Stimulated activated naive CD8-positive, alpha-beta T cell treated with anti-CD3 and anti-CD28 coated beads, Interleukin-15, Interleukin-2, amounts not matched to agents 100 U/mL and 50 U/mL, for 24 hours (primary cell): ENCODE results near the gene ATP5F1B.
"Not testable (repeated sequence)": the region's sequence is repeated elsewhere in the genome, so short reads cannot be mapped to it uniquely, and the experiment has no call there.

ENCODE experiments used
- ATAC-seq: fragments of 150-1000 bp; cut with Tn5 transposase; one replicate; pipeline ENCODE4 v1.10.0; 2021
- DNase-seq: peaks from one replicate; pipeline ENCODE4 v3.0.0; 2021

The ATP5F1B gene

GRCh38 chr12:56645717-56646446 is at the start of gene ATP5F1B:
Gene ATP5F1B (minus strand): TSS chr12:56645984. CDS start chr12:56645963, 21 bp downstream.
- ATAC-seq: peak; percentile 99
- DNase-seq: peak; percentile 91

DNA sequence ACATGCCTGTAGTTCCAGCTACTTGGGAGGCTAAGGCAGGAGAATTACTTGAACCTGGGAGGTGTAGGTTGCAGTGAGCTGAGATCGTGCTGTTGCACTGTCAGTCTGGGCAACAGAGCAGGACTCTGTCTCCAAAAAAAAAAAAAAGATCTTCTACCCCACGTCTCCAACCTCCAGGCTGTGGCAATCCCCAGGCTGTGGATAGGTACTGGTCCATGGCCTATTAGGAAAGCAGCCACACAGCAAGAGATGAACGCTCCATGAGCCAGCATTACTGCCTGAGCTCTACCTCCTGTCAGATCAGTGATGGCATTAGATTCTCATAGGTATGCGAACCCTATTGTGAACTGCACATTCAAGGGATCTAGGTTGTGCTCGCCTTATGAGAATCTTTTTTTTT is 48.4 kb upstream of the ATP5F1B start:
- DNase-seq: no peak
- no peak for ATAC-seq

DNA sequence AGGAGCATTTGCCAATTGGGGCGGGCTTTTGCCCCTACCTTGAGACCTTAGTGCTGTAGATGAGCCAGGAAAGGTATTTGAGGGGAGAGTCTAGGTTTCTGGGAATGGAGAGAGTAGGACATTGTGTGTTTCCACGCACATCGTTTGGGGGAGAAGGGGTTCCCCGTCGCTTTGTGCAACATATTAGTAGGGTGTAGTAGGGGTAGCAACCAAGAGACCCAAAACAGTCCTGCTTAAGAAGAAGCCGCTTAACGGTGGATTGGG is 43.0 kb upstream of the ATP5F1B start:
- DNase-seq (no peak), ATAC-seq (no peak)

DNA sequence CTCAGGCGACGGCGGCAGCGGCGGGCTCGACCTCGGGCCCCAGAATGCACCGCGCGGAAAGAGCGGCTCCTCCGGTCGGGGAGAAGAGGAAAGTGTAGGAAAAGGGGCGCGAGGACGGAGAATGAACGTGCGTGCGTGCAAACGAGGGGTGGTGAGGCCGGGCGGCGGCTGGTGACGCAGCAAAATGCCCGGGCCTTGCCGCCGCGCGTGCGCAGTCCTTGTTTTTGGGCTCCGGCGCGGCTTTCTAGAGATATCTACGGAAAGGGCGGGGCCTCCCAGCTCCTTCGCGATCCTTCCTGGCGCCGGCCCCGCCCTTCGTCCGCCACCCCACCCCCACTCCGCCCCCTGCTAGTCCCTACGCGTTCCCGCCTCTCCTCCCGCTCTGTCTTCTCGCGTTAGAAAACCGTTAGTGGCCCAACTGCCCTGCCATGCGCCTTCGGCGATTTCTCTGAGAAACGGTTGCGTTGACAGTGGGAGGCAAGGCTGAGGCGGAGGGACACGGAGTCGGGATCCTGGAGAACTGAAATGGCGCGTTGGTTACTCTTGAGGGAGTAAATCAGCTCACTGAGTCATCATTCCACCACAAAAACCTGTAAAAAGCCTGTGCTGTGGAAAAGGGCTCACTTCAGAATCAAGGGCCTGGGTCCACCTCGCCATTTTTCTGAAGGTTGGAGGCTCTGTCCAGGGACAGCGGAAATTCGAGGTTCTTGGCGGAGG is 42.5 kb upstream of the ATP5F1B start, which contains the start of gene PTGES3:
Gene PTGES3, minus strand, starts transcription at position 156 of the 717 bp plus-strand sequence. CDS start 285 bp downstream, outside the sequence.
- ATAC-seq (peak; percentile 83), DNase-seq (peak; percentile 98)

GRCh38 chr12:56687223-56688128 is 41.7 kb upstream of the ATP5F1B start:
- peak; percentile 56 for DNase-seq
- peak; percentile 1 for ATAC-seq

DNA sequence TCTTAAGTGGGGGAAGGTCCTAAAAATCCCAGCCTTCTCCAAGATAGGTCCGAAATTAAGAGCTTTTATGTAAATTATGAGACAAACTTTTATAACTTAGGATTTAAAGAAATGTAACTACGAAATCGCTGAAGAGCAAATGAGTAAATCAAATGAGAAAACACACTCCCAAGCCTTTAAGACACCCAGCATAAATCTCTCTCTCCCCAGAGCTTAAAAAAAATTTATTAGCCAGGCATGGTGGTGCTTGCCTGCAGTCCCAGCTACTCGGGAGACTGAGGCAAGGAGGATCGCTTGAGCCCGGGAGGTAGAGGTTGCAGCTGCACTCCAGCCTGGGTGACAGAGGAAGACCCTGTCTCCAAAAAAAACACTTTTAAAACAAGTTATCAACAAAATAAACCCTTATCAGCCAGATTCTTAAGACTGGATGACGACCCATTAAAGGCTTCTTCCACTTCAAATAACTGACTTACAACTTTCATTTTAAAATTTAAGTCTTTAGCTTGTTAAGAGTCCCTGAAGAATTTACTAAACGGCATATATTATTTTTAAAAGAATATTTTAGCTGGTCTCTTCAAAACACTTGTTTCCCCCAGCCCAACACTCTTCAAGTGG is 39.1 kb upstream of the ATP5F1B start:
- DNase-seq (no peak), ATAC-seq (no peak)

GRCh38 chr12:56682323-56682722 is 36.5 kb upstream of the ATP5F1B start:
- ATAC-seq (no peak), DNase-seq (no peak)

DNA sequence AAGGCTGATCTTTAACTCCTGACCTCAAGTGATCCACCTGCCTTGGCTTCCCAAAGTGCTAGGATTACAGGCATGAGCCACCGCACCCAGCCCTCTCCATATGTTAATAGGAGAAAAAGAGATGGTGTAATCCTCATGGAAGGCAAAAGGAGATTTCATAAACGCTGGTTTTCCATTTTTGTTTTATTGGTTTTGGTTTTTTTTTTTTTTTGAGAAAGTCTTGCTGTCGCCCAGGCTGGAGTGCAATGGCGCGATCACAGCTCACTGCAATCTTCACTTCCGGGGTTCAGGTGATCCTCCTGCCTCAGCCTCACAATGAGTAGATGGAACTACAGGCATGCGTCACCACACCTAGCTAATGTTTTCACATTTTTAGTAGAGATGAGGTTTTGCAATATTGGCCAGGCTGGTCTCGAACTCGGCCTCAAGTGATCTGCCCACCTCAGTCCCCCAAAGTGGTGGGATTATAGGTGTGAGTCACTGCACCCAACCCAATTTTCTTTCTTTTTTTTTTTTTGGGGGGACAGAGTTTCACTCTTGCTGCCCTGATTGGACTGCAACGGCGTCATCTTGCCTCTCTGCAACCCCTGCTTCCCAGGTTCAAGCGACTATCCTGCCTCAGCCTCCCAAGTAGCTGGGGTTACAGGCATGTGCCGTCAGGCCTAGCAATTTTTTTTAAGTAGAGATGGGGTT is 34.2 kb upstream of the ATP5F1B start:
- ATAC-seq: no peak

DNA sequence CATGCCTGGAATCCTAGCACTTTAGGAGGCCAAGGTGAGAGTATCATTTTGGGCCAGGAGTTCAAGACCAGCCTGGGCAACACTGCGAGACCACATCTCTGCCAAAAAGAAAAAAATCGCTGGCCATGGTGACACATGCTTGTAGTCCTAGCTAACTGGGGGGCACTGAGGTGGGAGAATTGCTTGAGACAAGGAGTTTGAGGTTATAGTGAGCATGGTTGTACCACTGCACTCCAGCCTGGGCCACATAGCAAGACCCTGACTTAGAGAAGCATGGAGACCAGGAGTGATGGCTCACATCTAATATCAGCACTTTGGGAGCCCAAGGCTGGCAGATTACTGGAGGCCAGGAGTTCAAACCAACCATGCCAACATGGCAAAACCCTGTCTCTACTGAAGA is 33.1 kb upstream of the ATP5F1B start:
- DNase-seq: no peak
- no peak for ATAC-seq

More for the DNA sequence above, 34.2 kb upstream of the ATP5F1B start:
- DNase-seq: no peak

- DNase-seq: no peak
- peak; percentile 67 for ATAC-seq
Measured at GRCh38 chr12:56677680-56678079, 31.9 kb upstream of the ATP5F1B start.

DNA sequence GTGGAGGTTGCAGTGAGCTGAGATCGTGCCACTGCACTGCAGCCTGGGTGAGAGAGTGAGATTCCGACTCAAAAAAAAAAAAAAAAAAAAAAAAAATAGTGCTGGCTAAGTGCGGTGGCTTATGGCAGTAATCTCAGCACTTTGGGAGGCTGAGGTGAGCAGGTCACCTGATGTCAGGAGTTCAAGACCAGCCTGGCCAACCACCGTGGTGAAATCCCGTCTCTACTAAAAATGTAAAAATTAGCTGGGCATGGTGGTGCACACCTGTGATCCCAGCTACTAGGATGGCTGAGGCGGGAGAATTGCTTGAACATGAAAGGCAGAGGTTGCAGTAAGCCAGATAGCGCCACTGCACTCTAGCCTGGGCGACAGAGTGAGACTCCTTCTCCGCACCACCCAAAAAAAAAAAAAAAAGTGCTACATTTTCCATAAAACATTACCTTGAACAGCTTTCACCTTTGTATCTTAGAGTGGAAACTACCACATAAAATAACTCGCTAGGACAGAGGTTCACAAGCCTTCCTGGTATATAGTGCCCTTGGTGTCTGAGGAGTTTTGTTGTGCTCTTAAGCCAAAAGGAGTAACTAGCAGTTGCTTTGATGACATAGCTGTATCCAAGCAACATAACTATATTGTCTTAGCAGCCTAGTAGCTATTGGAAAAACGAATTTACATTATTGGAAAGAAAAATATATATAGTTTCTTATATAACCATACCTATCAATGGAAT is 31.2 kb upstream of the ATP5F1B start:
- DNase-seq: no peak
- ATAC-seq: peak; percentile 33

DNA sequence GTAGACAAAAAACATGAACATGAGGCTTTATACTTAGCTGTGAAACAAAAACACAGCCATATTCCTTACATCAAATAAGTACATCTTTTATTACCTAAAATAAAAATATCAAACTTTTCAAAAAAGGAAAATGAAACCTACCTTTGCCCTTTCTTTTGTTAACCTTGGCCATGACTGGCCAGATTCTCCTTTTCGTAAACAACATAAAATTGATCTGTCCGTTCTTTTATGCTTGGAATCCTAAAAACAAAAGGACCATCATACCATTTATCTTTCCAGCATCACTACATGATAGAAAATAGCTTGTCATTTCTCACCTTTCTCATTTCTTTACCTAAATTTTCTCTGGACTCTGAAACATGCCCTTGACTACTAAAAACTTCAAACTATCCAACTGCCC is 25.8 kb upstream of the ATP5F1B start:
- ATAC-seq: no peak
- DNase-seq: no peak

DNA sequence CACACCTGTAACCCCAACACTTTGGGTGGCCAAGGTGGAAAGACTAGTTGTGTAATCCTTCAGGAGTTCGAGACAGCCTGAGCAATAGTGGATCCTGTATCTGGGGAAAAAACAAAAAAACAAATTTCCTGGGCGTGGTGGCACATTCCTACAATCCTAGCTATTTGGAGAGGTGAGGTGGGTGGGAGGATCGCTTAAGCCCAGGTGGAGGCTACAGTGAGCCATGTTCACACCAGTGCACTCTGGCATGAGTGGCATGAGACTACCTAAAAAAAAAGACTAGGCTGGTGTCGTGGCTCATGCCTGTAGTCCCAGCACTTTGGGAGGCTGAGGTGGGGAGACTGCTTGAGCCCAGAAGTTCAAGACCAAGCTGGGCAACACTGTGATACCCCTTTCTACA is 25.1 kb upstream of the ATP5F1B start:
- DNase-seq: no peak
- no peak for ATAC-seq

DNA sequence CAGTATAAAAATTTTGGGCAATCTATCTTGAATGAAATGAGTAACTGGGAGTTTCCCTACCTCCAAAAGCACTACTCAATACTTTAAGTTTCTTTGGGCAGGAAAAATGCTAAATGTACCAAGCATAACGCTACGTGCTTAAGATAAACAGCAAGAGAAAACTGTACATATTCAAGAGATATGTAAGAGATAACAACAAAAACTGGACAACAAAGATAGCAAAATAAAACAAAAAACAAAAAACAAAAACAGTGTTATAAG is 22.3 kb upstream of the ATP5F1B start:
- no peak for DNase-seq
- ATAC-seq: no peak

DNA sequence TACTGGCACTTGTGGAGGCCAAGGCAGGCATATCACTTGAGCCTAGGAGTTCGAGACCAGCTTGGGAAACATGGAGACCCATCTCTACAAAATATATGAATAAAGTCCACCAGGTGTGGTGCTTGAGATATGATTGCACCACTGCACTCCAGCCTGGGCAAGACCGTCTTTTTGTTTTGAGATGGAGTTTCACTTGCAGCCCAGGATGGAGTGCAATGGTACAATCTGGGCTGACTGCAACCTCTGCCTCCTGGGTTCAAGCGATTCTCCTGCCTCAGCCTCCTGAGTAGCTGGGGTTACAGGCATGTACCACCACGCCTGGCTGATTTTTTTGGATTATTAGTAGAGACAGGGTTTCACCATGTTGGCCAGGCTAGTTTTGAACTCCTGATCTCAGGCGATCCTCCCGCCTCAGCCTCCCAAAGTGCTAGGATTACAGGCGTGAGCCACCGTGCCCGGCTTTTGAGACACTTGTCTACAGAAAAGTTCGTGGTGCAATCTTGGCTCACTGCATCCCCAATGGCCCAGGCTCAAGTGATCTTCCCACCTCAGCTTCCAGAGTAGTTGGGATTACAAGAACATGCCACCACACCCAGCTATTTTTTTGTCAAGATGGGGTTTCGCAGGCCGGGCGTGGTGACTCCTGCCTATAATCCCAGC is 16.3 kb upstream of the ATP5F1B start:
- ATAC-seq (no peak), DNase-seq (no peak)

- no peak for DNase-seq
- ATAC-seq: no peak
Measured at GRCh38 chr12:56661560-56661959, 15.8 kb upstream of the ATP5F1B start.

- no peak for DNase-seq
- no peak for ATAC-seq
Measured at GRCh38 chr12:56658921-56659320, 13.1 kb upstream of the ATP5F1B start.

DNA sequence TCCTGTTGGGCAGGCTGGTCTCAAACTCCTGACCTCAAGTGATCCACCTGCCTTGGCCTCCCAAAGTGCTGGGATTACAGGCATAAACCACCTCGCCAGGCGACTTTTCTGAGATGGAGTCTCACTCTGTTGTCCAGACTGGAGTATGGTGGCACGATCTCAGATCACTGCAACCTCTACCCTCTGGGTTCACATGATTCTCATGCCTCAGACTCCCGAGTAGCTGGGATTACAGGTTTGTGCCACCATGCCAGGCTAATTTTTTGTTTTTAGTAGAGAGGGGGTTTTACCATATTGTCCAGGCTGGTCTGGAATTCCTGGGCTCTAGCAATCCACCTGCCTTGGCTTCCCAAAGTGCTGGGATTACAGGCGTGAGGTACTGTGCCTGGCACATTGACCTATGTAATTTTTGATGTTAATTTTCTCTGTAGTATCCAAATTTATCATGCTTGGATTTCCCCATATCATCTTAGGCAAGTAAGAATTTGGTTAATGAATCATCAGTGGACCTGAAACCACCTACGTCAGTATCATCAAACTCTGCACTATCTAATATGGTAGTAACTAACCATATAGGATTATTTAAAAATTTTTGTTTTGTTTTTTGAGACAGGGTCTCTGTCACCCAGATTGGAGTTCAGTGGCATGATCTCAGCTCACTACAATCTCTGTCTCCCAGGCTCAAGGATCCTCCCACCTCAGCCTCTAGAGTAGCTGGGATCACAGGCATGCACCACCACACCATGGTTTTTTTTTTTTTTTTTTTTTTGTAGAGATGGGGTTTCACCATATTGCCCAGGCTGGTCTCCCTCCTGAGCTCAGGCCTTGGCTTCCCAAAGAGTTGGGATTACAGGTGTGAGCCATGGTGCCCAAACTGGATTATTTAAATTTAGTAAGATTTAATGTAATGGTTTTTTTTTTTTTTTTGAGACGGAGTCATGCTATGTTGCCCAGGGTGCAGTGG is 11.9 kb upstream of the ATP5F1B start:
- ATAC-seq: peak; percentile 96

GRCh38 chr12:56653781-56654180 is 8.0 kb upstream of the ATP5F1B start:
- not testable (repeated sequence) for ATAC-seq, DNase-seq

More for the DNA sequence above, 11.9 kb upstream of the ATP5F1B start:
- DNase-seq: no peak
